Islet precursor cell (in vitro differentiated cells): ENCODE measurements around the gene ACSL1.

Experiments
- DNase-seq: peaks from one replicate; pipeline ENCODE4 v3.0.0-alpha.2; 2018

ACSL1 gene

DNA sequence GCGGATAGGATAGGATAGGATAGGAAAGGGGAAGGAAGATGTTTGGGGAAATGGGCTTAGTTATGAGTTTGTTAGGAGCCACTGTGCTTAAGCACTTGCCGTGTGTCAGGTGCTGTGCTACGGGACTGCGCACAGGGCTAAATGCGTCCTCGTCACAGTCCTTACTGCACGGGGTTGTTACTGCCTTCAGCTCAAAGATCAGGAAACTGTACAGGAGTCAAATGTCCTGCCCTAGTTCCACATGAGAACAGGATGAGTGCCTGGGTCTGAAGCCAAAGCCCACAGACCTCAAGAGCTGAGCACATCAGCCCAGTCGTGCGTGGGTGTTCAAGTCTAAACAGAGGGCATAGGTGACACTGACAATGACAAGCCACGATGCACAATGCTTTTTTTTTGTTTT is 15.0 kb downstream of the ACSL1 start:
- DNase-seq, result peak; percentile 19

DNA sequence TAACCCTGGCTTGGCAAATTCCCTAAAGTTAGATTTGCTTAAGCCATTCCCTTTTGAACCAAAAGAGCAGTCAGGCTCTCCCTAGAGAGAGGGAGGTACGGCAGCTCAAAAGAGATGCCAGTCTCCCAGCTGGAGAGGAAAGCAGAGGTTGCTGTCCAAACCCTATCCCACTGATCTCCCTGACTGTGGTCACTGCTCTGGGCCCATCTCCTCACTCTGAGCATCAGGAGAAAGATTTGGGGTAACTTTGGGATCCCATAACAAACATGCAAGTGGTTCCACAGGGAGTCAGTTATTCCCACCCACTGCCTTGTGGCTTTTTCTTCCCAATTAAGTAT is 17.1 kb downstream of the ACSL1 start:
- DNase-seq, result no peak

DNA sequence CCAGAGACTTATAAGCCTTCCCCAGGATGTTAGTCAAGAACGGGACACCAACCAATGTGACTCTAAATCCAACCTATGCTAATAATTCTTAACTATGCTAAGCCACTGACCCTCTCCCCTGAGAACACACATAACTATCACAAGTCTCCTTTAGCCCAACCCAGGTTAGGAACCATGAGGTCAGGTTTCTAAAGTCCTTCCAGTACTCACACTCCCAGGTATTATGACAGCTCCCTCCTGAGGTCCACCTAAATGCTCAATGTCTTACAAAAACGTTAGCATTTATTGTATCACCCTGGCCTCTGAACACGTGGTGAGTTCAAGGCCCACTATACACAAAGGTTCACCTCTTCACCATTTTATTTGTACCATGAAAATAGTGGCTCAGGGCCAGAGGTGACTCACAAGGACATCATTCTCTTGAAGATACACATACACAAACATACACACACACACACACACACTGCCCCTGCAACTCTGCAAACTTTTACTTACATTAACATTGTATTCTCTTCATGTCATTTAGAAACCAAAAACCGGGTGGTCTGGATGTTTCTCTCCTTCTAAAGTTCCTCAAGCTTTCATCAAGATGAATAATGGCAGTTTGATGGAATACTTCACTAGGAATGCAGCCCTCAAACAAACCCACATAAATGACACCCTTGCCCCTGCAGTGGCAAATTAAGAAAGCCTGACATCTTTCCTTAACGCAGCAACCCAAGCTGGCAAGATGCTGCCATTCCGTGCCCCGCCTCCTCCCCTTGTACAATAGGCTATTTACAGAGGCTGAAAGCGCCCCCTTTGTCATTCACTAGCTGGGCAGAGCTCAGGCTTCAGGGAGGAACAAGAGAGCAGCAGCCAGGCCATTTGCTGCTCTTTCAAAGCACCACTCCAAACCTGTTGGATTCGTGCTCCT is 17.7 kb downstream of the ACSL1 start:
- DNase-seq, result peak; percentile 60

DNA sequence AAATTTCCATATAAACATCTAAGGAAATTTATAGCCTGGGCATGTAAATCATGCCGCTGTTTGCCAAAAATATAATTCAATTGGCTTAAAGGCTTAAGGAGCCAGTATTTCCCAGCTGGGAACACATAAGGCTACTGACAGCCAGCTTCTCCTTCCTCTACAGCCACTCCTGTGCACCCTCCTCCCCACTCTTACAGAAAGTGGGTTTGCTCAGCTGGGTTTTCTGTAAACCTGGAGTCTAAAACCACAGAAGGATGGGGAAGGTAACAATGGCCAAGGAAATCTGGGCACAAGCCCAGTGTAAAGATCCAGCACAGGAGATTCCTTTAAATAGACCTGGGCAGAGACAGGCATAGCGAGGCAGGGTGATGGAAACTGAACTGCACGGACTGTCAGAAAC is 18.5 kb downstream of the ACSL1 start:
- DNase-seq, result peak; percentile 19

DNA sequence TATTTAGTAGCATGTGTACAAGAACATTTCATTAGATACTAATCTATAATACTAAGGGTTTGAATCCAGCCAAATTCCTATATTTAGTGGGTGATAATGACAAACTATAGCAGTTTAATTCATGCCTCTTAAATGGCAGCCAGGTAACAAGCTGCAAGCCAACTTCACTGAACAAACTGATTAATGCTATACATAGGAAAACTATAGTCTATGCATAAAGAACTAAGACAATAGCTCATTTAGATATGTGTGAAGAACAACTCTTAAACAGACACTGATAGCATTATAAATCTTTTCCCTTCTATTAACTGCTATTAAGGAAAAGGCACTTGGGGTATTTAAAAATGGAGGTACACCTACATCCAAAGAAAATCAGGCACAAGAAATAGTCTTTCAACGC is 19.1 kb downstream of the ACSL1 start:
- DNase-seq, result no peak

DNA sequence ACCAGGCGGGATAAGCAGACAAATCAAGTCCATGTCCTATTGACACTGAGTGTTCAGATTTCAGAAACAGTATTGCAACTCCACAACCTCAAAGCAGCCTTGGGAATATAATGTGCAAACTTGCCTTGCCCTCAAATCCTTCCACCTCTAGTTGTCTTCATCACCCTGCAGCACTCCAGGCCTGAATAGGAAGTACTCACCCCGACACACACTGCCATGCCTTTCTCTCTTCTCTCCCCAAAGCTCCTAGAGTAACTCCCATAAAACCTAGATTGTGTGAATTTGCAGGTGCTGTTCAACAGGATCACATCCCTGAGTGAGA is 19.6 kb downstream of the ACSL1 start:
- DNase-seq, result peak; percentile 52

DNA sequence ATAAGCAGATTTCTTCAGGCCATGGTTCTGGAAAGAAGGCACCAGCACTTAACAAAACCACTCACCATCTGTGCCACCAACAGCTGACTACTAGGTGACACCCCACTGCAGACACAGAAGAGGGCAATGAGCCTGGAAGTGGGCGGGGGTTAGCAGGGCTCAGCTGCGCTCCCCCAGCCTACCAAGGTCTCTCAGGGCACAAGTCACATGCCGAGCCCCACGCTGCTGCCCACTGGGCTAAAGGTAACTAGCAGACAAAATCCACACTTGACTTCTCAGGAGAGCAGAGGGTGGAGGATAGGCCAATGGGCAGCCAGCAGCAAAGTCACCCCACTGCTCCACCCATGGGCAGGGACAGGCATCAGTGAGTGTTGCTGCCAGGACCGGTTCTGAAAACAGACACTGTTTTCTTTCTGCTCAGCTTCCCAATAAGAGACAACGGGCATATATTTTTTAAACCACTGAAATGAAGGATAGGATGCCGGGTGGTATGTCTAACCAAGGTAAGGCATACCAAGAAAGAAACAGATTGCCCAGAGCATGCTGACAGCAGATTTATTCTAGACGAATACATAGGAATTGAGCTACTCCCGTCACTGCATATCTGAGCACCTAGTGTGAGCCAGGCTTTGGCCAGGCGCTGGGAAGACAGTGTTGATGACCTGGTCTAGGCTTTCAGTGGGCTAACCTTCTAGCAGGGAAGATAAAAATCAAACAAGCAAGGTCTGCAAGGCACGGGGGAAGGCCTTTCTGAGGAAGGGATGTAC is 20.1 kb downstream of the ACSL1 start:
- DNase-seq, result peak; percentile 59

DNA sequence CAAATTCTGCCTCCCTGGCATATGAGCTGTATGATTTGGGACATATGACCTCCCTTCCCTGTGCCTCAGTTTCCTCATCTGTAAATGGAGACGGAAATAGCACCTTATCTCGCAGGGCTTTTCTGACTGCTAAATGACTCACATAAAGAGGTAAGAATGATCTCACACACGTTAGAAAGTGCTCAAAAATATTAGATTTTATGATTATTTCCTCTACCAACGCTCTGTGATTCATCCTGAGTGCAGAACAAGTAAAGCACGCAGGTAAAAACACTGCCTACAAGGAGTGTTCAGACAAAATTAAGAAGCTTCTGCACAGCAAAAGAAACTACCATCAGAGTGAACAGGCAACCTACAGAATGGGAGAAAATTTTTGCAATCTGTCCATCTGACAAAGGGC is 21.1 kb downstream of the ACSL1 start:
- DNase-seq, result no peak

DNA sequence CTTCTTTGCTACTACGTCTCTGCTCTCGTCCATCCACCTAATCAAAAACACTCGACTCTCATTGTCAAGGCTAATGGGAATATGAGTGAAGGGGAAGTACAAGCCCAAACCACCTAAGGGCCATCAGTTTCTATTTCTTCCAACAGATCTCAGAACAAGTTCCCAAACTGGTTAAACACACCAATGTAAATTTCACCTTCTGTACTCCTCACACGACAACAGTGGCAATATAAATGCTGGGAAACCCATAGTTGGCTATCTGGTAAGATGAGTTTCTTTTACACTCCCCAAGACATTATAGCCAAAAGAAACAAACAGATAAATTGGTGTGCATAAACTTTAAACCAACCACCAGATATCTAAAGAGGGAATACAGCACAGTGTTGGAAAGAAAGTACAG is 21.9 kb downstream of the ACSL1 start:
- DNase-seq, result no peak

DNA sequence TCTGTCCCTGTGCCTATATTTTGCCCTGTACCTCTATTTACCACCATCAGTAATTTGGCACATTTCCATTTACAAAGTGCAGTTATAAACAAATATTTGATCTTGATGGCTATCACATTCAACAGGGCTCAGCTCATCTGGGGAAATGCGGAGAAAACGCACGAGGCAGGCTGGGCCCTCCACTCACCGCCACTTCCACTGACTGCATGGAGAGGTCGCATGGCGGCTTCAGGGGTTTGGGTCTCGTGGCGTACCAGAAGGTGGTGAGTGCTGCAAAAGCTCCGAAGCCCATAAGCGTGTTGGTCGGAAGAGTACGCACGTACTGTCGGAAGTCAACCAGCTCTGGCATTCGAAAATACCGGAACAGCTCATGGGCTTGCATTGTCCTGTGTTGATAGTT is 22.6 kb downstream of the ACSL1 start:
- DNase-seq, result peak; percentile 38

DNA sequence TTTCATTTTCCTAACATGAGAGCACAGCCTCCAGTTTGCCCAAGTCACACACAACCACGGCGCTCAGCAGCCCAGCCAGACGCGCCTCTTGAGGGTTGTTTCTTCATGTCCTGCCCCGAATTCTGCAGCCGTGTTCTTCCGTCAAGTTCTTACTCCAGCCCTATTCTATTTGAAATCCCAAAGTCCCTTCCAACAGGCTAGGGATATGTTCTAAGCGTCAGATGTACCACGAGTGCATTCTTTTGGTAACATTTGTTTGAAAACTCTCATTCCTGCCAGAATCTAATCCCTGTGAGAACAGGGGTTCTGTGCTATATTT is 23.1 kb downstream of the ACSL1 start:
- DNase-seq, result no peak

DNA sequence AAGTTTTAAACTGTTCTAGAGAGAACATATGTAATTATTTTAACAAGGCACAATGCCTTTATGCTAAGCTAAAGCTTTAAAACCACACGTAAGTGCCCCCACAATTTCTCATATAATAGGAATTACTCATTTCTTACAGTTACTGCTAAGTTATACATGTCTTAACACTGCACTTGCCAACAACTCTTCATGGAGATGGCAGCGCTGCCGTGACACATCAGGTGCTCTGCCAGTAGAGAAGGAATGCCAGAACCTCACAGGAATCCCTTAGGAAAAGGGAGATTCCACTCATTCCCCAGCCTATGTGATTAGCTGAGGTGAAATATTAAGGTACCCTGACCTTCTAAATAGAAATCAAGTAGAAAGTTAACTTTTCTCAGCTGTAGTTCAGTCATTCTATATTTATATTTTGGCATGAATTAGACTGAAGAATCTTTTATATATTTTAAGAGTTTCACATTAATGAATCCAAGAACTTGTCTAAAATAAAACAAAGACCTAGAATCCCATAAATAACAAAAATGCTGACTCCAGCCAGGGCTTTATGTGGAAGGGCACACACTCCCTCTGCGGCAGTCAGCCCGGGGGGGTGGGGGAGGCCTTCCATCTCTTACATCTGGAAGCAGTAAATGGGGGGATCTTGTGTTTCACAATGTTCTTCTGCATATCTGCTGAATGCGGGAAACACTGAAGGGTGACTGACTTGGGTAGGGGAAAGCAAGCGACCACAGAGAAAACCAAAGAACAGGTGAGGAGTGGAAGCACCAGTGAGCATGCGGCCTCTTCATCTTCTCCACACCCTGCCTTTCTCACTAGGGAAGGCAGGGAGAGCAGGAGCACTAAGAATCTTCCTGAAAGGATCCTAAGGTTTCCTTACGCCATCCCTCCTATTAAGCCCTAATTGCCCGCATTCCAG is 23.7 kb downstream of the ACSL1 start:
- DNase-seq, result peak; percentile 65

DNA sequence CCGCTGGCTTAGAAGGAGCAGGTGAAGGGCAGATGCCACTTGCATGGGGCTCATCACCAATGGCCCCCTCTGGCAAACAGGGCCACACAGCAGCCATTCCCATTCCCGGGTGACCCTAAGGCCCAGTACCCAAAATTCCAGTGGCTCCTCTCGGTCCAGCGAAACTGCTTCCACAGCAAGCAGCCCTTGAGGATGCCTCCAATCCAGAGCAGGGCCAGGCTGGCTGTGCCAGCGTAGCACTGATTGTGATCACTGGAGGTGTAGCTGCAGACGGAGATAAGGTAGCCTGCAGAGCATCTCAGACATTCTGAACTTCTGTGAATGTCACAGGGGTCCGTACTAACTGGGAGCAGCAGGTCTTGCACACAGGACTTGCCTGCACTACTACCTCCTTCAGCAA is 27.3 kb downstream of the ACSL1 start:
- DNase-seq, result peak; percentile 24

DNA sequence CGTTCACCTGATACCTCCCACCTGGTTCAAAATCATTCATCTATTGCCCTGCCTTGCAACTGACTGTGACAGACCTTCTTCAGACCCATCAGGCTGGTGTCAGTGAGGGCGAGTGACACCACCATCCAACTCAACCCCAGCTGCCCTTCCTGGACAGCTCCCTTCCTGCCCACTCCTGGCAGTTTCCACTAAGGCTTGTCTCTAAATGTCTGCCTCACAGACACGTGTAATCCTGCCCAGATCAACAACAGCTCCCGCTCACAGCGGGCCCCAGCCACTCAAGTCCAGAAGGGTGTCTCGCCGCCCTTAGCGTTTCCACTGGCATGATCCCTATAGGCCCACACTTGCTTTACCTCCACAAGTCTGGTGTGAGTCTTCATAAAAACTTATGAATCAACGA is 28.9 kb downstream of the ACSL1 start:
- DNase-seq, result peak; percentile 30

DNA sequence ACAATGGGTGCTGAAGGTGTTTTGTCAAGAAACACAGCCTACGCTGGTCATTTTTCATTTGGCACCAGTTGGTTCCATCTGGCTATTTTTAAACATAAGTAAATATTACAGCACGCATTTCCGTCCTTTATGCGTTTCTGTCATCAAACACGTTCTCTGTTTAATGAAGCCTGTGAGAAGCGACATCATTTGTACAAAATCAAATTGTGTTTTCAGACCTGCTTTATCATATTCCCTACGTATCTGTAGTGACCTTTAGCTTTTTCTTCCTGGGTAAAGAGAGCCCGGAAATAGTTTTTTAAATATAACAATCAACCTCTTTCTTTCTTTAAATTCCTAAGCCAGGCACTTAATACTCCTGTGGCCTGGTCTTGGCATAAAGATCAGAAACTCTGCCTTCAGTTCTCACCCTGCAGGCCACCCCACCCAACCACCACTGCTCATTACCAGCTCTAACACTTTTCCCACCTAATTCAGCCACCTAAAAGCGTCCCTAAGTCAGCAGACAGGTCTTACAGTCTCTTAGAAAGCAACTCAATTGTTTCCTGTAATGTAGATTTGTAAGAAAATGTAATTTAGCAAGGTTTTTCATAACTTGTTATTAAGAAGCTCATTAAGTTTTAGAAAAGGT is 30.4 kb downstream of the ACSL1 start:
- peak; percentile 9 for DNase-seq

DNA sequence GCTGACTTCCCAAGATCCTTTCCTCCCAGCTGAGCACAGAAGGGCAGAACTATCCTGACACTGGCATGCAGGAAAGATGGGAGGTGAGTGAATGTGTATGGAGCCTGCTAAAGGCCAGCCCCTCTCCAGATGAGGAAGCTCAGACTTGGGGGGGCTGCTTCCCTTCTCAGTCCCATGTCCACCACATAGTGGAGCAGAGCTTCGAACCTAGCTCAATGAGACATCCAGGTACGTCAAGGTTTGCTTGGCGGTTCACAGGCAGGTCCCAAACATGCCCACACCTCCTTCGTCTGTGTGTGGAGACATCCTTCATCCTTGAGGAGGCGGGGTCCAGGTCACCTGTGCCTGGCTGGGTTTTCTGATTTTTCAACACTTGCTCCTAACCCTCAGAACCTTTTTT is 31.3 kb downstream of the ACSL1 start:
- DNase-seq, result peak; percentile 30

DNA sequence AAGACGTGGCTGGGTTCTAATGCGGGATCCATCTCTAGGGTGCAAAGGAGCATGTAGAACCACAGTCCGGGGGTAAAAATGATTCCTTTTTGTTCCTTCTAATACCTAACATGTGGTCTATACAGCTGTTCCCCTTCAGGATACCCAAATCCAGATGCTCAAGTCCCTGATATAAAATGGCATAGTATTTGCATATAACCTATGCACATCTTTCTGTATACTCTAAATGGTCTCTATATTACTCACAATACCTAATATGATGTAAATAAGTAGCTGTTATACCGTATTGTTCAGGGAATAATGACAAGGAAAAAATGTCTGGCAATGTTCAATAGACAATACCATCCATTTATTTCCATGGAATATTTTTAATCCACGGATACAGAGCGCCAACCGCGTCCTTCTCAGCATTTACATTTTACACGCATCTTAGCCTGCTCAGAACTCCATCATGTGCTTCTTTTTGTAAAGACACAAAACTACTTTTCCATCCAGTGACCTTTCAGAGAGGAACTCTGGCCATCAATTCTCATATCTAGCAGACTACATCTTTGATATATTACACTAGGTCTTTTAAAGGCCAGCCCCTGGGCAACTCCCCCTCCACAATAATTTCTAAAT is 31.9 kb downstream of the ACSL1 start:
- peak; percentile 25 for DNase-seq

DNA sequence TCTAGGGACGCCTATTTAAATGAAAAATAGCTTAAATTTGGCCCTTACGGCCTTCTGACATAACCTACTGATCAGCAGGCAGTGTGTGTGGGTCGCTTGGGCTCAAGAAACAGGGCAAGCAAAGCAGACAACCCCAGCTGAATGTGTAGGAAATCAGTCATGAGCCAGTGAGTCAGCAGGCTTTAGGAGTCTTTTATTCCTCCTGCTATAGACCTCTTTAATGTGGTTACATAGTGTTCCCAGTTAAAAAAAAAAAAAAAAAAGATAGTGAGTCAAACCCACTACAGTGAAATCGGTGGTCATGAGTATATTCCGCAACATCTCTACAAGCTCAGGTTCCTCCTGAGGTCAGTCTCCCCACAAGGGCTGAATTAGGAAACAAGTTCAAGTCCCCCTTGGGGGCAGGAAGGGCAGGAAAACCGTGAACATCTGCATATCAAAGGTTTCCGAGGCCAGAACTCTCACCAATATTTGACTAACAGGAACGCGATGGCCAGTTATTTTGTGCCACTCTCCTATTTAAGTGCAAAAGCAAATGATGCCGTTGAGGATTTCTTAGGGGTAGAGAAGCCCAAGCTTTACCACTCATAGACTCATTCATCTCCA is 32.7 kb downstream of the ACSL1 start:
- peak; percentile 80 for DNase-seq

DNA sequence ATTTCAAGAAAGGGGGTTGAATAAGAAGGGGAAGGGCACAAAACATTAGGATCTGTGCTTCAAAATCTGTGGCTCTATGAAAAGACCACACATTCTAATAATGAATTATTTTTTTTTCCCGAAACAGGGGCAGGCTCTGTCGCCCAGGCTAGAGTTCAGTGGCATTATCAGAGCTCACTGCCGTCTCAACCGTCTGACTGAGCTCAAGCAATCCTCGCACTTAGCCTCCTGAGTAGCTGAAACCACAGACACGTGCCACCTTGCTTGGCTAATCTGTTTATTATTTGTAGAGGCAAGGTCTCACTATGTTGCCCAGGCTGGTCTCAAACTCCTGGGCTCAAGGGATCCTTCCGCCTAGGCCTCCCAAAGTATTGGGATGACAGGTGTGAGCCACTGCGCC is 33.4 kb downstream of the ACSL1 start:
- peak; percentile 45 for DNase-seq

DNA sequence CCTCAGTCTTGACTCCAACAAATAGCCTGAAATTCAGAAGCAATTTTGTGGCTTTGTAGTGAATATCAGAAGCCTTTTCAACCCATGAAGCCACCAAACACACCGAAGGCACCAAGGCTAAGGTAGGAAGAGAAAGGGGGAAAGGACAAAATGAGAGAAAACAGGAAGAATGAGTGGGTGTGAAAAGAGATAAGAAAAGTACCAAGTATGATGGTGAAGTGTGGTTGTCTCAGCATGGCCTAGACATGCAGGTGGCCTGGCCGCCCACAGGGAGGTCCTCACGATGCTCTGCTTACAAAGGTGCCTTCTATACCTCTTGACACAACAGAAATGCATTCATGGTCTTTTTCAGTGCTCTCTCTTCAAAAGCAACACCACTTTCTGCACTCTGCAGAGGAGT is 34.9 kb downstream of the ACSL1 start:
- no peak for DNase-seq

DNA sequence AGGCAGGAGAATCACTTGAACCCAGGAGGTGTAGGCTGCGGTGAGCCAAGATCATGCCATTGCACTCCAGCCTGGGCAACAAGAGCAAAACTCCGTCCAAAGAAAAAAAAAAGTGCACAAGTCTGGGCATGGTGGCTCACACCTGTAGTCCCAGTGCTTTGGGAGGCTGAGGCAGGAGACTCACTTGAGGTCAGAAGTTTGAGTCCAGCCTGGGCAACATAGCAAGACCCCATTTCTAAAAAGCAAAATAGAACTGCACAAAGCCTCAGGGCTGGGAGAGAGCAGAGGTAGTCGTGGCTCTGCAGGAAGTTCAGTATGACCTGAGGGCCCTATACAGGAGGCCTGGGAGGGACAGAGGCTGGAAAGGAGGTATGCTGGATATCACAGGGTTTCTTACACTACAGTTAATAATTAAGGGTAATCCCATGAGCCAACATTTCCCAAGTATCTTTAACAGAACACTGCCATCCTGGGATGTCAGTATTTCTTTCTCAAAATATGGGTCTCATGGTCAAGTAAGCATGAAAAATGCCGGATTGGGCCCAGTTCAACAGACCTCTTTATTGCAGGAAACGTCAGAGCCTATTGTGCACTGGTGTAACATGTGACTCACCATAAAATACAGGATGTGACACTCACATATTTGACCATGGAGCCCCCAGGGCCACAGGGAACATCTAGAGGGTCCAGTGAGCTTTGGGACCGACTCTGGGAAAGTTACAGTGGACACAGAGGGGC is 37.8 kb downstream of the ACSL1 start:
- no peak for DNase-seq
